Breast epithelium (tissue), 3 donors: ENCODE measurements around the gene TMEM8B.

Experiments
- POLR2A ChIP-seq: fragments of 450-650 bp; IDR thresholded peaks from one replicate; pipeline ENCODE4 v1.6.1; 2016; ENCODE audit warnings: antibody characterized with exemption, mild to moderate bottlenecking, moderate library complexity
- POLR2AphosphoS5 ChIP-seq, 3 donors: sonication (generic); formaldehyde crosslinking; IDR thresholded peaks; one replicate each; pipeline ENCODE4 v1.6.1; 2017; ENCODE audit warnings: antibody characterized with exemption in 3 of 3
- TF ChIP-seq, protein P1 (sequence below), 3 donors: fragments of 450-650 bp; IDR thresholded peaks; one replicate each; pipeline ENCODE4 v1.5.1; 2016 to 2017; ENCODE audit warnings: antibody characterized with exemption in 3 of 3, mild to moderate bottlenecking in 3 of 3, moderate library complexity in 3 of 3

DNA sequence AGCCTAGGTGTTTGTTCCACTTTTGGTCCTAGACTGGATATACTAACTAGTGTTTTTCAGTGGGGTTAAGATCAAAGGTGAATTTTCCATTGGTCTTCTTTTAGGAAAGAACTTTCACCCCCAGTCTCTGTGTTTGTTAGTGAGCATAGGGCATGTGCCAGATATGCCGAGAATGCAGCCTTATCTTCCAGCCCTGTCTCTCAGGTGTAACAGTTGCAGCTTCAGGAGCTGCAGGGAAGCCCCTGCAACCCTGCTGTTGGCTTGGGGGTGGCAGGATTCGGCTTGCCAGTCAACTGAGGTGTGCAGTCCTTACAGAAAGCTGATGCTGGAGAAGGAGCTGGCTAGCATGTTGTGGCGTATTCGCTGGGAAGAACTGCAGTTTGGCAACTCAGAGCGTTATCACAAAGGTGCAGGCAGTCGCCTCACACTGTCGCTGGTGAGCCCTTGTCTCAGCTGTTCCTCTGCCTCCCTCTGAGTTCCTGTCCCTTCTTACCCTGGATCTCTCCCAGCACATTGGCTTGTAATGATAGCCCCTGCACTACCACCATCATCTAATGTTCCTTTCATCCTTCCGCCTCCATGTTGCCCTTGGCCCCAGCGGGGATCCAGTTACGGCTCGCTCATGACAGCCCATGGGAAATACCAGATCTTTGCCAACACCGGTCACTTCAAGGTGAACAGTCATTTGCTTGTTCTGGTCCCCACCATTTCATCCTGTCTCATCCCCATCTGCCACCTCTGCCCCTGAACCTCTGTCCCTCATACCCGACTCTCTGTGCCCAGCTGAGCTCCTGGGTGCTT is 27.5 kb upstream of the TMEM8B start:
- TF ChIP-seq, protein P1, sequence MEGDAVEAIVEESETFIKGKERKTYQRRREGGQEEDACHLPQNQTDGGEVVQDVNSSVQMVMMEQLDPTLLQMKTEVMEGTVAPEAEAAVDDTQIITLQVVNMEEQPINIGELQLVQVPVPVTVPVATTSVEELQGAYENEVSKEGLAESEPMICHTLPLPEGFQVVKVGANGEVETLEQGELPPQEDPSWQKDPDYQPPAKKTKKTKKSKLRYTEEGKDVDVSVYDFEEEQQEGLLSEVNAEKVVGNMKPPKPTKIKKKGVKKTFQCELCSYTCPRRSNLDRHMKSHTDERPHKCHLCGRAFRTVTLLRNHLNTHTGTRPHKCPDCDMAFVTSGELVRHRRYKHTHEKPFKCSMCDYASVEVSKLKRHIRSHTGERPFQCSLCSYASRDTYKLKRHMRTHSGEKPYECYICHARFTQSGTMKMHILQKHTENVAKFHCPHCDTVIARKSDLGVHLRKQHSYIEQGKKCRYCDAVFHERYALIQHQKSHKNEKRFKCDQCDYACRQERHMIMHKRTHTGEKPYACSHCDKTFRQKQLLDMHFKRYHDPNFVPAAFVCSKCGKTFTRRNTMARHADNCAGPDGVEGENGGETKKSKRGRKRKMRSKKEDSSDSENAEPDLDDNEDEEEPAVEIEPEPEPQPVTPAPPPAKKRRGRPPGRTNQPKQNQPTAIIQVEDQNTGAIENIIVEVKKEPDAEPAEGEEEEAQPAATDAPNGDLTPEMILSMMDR (IDR thresholded peaks at IDR 0.05) = no peak
- no peak for TF ChIP-seq POLR2A
- no peak for TF ChIP-seq POLR2AphosphoS5 (IDR thresholded peaks at IDR 0.05)
